Naive thymus-derived CD4-positive, alpha-beta T cell (primary cell): ENCODE data around the gene MRPL4. TPM values are rescaled to one million over a fixed set of nuclear protein-coding genes. Genes with fewer than 3 reads are reported as not detected.

Experiments
- ATAC-seq: fragments of 150-1000 bp; cut with Tn5 transposase; 2 replicates; pipeline ENCODE4 v1.10.0; 2021; ENCODE audit warnings: mild to moderate bottlenecking, moderate library complexity
- CTCF ChIA-PET: fragments of 350-600 bp; sonication (Branson Sonifier 250); formaldehyde crosslinking; loops from one replicate; lab custom pipeline; 2021; ENCODE audit warnings: antibody characterized with exemption; lab: Charles Lee
- POLR2A ChIA-PET: fragments of 350-600 bp; sonication (Branson Sonifier 250); formaldehyde crosslinking; loops from one replicate; lab custom pipeline; 2021; ENCODE audit warnings: antibody characterized with exemption, inconsistent platforms; lab: Charles Lee
- DNase-seq, 9 donors: peaks; one replicate each; pipeline versions ENCODE4 v3.0.0 to v3.0.0-alpha.2; 2020 to 2022; ENCODE audit warnings: mixed read lengths in 1 of 9
- H3K27ac ChIP-seq: one replicate; pipeline ENCODE4 v1.7.0; 2013; ENCODE audit warnings: mild to moderate bottlenecking, low read depth, low read length, moderate library complexity
- H3K27me3 ChIP-seq, 2 donors: one replicate each; pipeline ENCODE4 v1.7.0; 2013; ENCODE audit warnings: low read length in 2 of 2, mild to moderate bottlenecking in 2 of 2, moderate library complexity in 2 of 2; ENCODE audit not compliant: control insufficient read depth in 2 of 2, insufficient read depth in 2 of 2
- H3K36me3 ChIP-seq, 3 experiments: 1 replicate in 2 of 3; 2 replicates in 1 of 3; pipeline ENCODE4 v1.7.0; 2013; ENCODE audit warnings: low read length in 3 of 3, mild to moderate bottlenecking in 3 of 3, moderate library complexity in 1 of 3; ENCODE audit not compliant: insufficient read depth in 3 of 3, control insufficient read depth in 2 of 3
- H3K4me1 ChIP-seq, 2 donors: one replicate each; pipeline ENCODE4 v1.7.0; 2013; ENCODE audit warnings: low read length in 2 of 2, mild to moderate bottlenecking in 2 of 2, moderate library complexity in 1 of 2; ENCODE audit not compliant: control insufficient read depth in 2 of 2, insufficient read depth in 2 of 2
- H3K4me3 ChIP-seq: 2 replicates; pipeline ENCODE4 v1.7.0; 2013; ENCODE audit warnings: mild to moderate bottlenecking, low read length
- H3K9me3 ChIP-seq, 3 experiments: 1 replicate in 2 of 3; 2 replicates in 1 of 3; pipeline ENCODE4 v1.7.0; 2013; ENCODE audit warnings: low read length in 3 of 3; ENCODE audit not compliant: control insufficient read depth in 2 of 3
- H3K27ac Mint-ChIP-seq, 9 donors: one replicate each; pipeline ENCODE4 v1.8.0; 2020 to 2022; ENCODE audit warnings: mixed read lengths in 9 of 9, mild to moderate bottlenecking in 8 of 9, moderate library complexity in 5 of 9, inconsistent platforms in 2 of 9
- H3K27me3 Mint-ChIP-seq, 5 donors: one replicate each; pipeline ENCODE4 v1.8.0; 2021 to 2022; ENCODE audit warnings: mixed read lengths in 5 of 5, mild to moderate bottlenecking in 1 of 5
- H3K36me3 Mint-ChIP-seq, 5 donors: one replicate each; pipeline ENCODE4 v1.8.0; 2020 to 2022; ENCODE audit warnings: mixed read lengths in 5 of 5, mild to moderate bottlenecking in 3 of 5, inconsistent platforms in 1 of 5
- H3K4me1 Mint-ChIP-seq, 7 donors: one replicate each; pipeline ENCODE4 v1.8.0; 2020 to 2022; ENCODE audit warnings: mixed read lengths in 7 of 7, mild to moderate bottlenecking in 3 of 7, inconsistent platforms in 1 of 7
- H3K4me3 Mint-ChIP-seq, 10 donors: one replicate each; pipeline ENCODE4 v1.8.0; 2020 to 2022; ENCODE audit warnings: mild to moderate bottlenecking in 10 of 10, mixed read lengths in 10 of 10, moderate library complexity in 6 of 10, inconsistent platforms in 2 of 10
- H3K9me3 Mint-ChIP-seq, 11 donors: one replicate each; pipeline ENCODE4 v1.8.0; 2020 to 2022; ENCODE audit warnings: mixed read lengths in 11 of 11, mild to moderate bottlenecking in 4 of 11, inconsistent platforms in 1 of 11, moderate library complexity in 1 of 11
- intact Hi-C, 2 donors: fragments of 100-400 bp; cut with micrococcal nuclease; formaldehyde crosslinking; loops; one replicate each; pipeline ENCODE4 v1.15.1; 2023
- polyA plus RNA-seq, 2 donors: library from polyadenylated mRNA; unstranded; fragments of 300-500 nt; fragmentation: Illumina TruSeq; gene quantifications; one replicate each; pipeline ENCODE4 v1.2.3, GENCODE V29; 2021
- total RNA-seq, 6 experiments: library from RNA in 5 of 6; stranded (reverse) in 5 of 6; gene quantifications; 1 replicate in 5 of 6; 2 replicates in 1 of 6; pipeline ENCODE4 v1.2.3 and lab custom pipeline; 2021 to 2026

MRPL4 gene
- total and polyA plus RNA-seq, 7 experiments from 2014 or later: 24.9 to 70.5 (median 40.7) TPM

DNA sequence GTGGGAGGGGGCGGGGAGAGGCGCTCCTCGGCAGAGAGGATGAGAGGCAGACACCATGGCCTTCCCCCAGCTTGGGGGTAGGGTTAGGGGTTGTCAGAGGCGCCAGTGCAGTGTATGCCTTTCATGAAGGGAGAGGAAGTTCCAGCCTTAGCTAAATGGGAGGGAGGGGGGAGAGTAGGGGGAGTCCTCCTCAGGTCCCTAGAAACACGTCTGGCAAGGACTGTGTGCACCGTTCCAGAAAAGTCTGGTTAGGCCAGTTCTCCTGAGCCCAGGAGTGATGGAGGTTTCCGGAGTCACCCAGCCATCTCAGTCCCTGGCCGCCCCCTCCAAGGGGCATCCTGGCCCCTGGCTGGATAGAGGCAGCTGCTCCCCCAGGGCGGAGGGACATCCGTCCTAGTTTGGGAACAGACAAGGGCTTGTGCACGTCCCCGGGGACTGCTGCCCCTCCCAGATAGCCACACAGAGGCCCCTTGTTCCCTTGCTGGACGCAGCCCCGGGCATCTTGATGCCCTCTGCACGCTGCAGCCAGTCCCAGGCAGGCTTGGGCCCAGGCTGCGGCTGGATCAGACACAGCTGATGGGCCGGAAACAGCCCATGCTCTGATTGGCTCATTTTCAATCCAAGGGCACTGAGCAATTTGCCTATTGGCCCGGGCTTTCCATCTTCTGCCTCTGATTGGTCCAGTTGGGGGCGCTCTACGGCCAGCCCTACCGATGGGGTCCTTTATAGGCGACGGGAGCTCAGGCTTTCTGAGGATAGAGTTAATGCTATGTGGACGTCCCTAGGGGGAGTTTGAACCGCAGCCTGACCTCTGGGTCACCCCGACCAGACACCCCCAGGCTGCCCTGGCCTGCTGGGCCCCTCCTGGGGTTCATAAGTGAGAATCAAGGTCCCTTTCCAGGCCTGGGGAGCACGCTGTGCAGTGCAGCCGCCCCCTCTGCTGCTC is 24.7 kb upstream of the MRPL4 start:
- no peaks in the 10 kb centered on the region for H3K9me3 Mint-ChIP-seq
- H3K36me3 Mint-ChIP-seq: peaks cover 0 to 11% (median 5%) of the 10 kb centered on the region in 5 donors
- intact Hi-C loops: no loop called here
- peaks cover 7 to 28% (median 14%) of the 10 kb centered on the region in 7 donors for H3K4me1 Mint-ChIP-seq
- no peak overlapping the region for H3K27ac ChIP-seq
- H3K27ac Mint-ChIP-seq: no peak overlapping the region
- ATAC-seq: no peak
- no peak for DNase-seq
- H3K4me3 ChIP-seq: no peak overlapping the region
- no peaks in the 10 kb centered on the region for H3K9me3 ChIP-seq
- H3K36me3 ChIP-seq: peaks cover 0 to 17% (median 0%) of the 10 kb centered on the region in 3 experiments
- peaks cover 8 to 12% of the 10 kb centered on the region in 2 donors for H3K4me1 ChIP-seq
- ChIA-PET CTCF (interaction anchor here (1.2 to 5.1 kb wide), 2 partner anchors 23 to 32 kb away, joined by 3 to 44 read pairs; partner anchors contain the start of gene MRPL4), POLR2A (interaction anchor here (0.5 to 1.8 kb wide), 3 partner anchors 9 to 62 kb away, joined by 3 to 5 read pairs (median 5); no protein-coding TSS in a partner anchor)
- H3K27me3 ChIP-seq: no peaks in the 10 kb centered on the region
- no peak overlapping the region for H3K4me3 Mint-ChIP-seq
- no peaks in the 10 kb centered on the region for H3K27me3 Mint-ChIP-seq

DNA sequence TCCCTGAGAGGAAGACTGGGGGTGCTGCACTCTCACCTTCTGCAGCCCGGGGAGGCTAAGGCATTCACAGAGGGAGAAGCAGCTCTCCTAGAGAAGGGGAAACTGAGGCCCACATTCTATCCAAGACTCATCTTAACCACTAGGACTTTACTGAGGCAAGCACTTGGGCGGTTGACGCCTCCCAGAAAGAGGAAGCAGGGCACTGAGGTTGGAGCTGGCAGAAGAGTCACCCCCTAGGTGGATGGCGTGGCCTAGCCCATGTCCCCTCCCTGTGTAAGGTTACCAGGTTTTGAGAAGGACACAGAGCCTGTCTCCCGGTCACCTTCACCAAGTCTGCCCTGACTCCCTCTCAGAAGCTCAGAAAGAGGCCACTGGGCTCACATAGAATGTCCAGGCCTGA is 23.6 kb upstream of the MRPL4 start:
- Mint-ChIP-seq H3K27me3 (no peaks in the 10 kb centered on the region), H3K27ac (peak overlapping the region in 1 of 9 donors; percentile 57), H3K9me3 (no peaks in the 10 kb centered on the region), H3K4me1 (peaks cover 7 to 24% (median 14%) of the 10 kb centered on the region in 7 donors), H3K4me3 (peak overlapping the region in 2 of 10 donors; percentile 23 to 39), H3K36me3 (peaks cover 0 to 7% (median 4%) of the 10 kb centered on the region in 5 donors)
- Histone ChIP-seq H3K27me3 (no peaks in the 10 kb centered on the region), H3K4me3 (no peak overlapping the region), H3K4me1 (peaks cover 8 to 12% of the 10 kb centered on the region in 2 donors), H3K9me3 (no peaks in the 10 kb centered on the region), H3K27ac (no peak overlapping the region), H3K36me3 (peaks cover 0 to 17% (median 0%) of the 10 kb centered on the region in 3 experiments)
- no peak for DNase-seq
- ChIA-PET POLR2A (interaction anchor here (0.7 to 0.9 kb wide), 3 partner anchors 22 to 170 kb away, joined by 3 to 4 read pairs (median 3); no protein-coding TSS in a partner anchor), CTCF (interaction anchor here (0.9 to 5.1 kb wide), 2 partner anchors 21 to 38 kb away, joined by 3 to 44 read pairs; partner anchors contain the start of gene MRPL4)
- intact Hi-C loops: no loop called here
- no peak for ATAC-seq

GRCh38 chr19:10228920-10229319 is 23.1 kb upstream of the MRPL4 start:
- H3K4me3 Mint-ChIP-seq: peak overlapping the region in 9 of 10 donors; percentile 11 to 94 (median 64)
- peaks cover 7 to 24% (median 14%) of the 10 kb centered on the region in 7 donors for H3K4me1 Mint-ChIP-seq
- intact Hi-C loops: loop anchor here (1.0 kb wide), 1 partner anchor 21 kb away; no protein-coding TSS in a partner anchor
- POLR2A ChIA-PET: interaction anchor here (0.7 to 1.3 kb wide), 3 partner anchors 21 to 170 kb away, joined by 3 to 5 read pairs (median 4); no protein-coding TSS in a partner anchor
- H3K4me1 ChIP-seq: peaks cover 8 to 12% of the 10 kb centered on the region in 2 donors
- no peaks in the 10 kb centered on the region for H3K9me3 Mint-ChIP-seq
- CTCF ChIA-PET: interaction anchor here (0.9 to 5.1 kb wide), 3 partner anchors 21 to 43 kb away, joined by 3 to 44 read pairs (median 4); partner anchors contain the start of gene MRPL4
- H3K9me3 ChIP-seq: no peaks in the 10 kb centered on the region
- no peak overlapping the region for H3K27ac ChIP-seq
- H3K27me3 ChIP-seq: no peaks in the 10 kb centered on the region
- H3K36me3 ChIP-seq: peaks cover 0 to 14% (median 0%) of the 10 kb centered on the region in 3 experiments
- ATAC-seq (no peak), DNase-seq (peak in 7 of 9 donors; percentile 27 to 49 (median 45))
- H3K27me3 Mint-ChIP-seq: no peaks in the 10 kb centered on the region
- H3K4me3 ChIP-seq: no peak overlapping the region
- peak overlapping the region in 8 of 9 donors; percentile 36 to 80 (median 60) for H3K27ac Mint-ChIP-seq
- H3K36me3 Mint-ChIP-seq: peaks cover 0 to 6% (median 4%) of the 10 kb centered on the region in 5 donors

DNA sequence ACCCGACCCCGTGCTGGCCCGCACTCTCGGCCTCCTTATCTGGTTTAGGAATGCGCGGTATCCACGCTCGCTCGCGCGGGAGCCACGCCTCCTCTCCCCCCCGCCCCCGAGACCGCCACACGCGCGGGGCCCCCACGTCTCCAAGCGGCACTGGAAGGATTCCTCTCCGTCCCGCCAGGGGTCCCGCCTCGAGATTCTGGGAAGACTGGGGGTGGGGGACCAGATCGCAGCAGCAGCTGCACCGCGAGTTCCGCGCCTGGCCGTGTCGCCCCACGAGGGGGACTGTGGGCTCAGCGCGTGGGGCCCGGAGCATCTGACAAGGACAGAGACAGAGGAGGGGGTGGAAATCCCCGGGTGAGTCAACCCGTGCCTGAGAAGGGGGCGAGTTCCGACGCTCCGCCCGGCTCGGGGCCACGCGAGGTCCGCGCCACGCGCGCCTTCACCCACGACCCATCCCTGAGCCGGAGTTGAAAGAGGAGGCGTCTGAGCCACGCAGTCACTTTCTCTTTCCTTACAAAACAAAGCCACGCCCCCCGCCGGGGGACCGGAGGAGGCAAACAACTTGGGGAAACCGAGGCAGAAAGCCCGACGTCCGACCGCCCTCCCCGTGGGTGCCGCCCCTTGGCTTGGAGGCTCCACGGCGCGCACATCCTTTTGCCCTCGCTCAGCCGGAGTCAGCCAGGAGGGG is 21.7 kb upstream of the MRPL4 start:
- Histone ChIP-seq H3K27me3 (no peaks in the 10 kb centered on the region), H3K4me3 (peak overlapping the region; percentile 81), H3K4me1 (peaks cover 12% of the 10 kb centered on the region in 2 donors), H3K36me3 (peaks cover 0 to 9% (median 0%) of the 10 kb centered on the region in 3 experiments), H3K27ac (peak overlapping the region; percentile 94), H3K9me3 (no peaks in the 10 kb centered on the region)
- Mint-ChIP-seq H3K27ac (peak overlapping the region; percentile 28 to 89 (median 82)), H3K4me3 (peak overlapping the region; percentile 79 to 94 (median 88)), H3K36me3 (no peaks in the 10 kb centered on the region), H3K9me3 (no peaks in the 10 kb centered on the region), H3K4me1 (peaks cover 7 to 29% (median 19%) of the 10 kb centered on the region in 7 donors), H3K27me3 (no peaks in the 10 kb centered on the region)
- peak; percentile 79 for ATAC-seq
- POLR2A ChIA-PET: interaction anchor here (0.7 to 1.3 kb wide), 5 partner anchors 19 to 126 kb away, joined by 3 to 10 read pairs (median 5); partner anchors contain the start of gene MRPL4
- intact Hi-C loops: loop anchor here in 1 of 2 donors (2.0 kb wide), 1 partner anchor 36 kb away; the partner anchor contains the start of gene DNMT1
- CTCF ChIA-PET: interaction anchor here (5.1 kb wide), 1 partner anchor 20 kb away, joined by 44 read pairs; the partner anchor contains the start of gene MRPL4
- DNase-seq: peak in 8 of 9 donors; percentile 32 to 71 (median 41)

GRCh38 chr19:10230861-10231611 is 21.0 kb upstream of the MRPL4 start, which contains the start of gene S1PR2:
TSS of gene S1PR2 (minus strand) at chr19:10231331. CDS start at chr19:10224905, 6,426 bp downstream.
- Mint-ChIP-seq H3K27ac (peak within 1 kb of the TSS; percentile 80 to 89 (median 83)), H3K4me3 (peak within 1 kb of the TSS; percentile 79 to 94 (median 88)), H3K36me3 (no peaks in the 10 kb centered on the region), H3K27me3 (no peaks in the 10 kb centered on the region), H3K9me3 (no peaks in the 10 kb centered on the region), H3K4me1 (peaks cover 7 to 37% (median 24%) of the 10 kb centered on the region in 7 donors)
- Histone ChIP-seq H3K9me3 (no peaks in the 10 kb centered on the region), H3K4me1 (peaks cover 16 to 17% of the 10 kb centered on the region in 2 donors), H3K27ac (peak within 1 kb of the TSS; percentile 94), H3K36me3 (peaks cover 0 to 9% (median 0%) of the 10 kb centered on the region in 3 experiments), H3K27me3 (no peaks in the 10 kb centered on the region), H3K4me3 (peak within 1 kb of the TSS; percentile 81)
- CTCF ChIA-PET: interaction anchor here (8.0 kb wide), 1 partner anchor 19 kb away, joined by 52 read pairs; the partner anchor contains the start of gene MRPL4
- POLR2A ChIA-PET: interaction anchor here (1.0 to 1.3 kb wide), 3 partner anchors 18 to 48 kb away, joined by 3 to 10 read pairs (median 4); partner anchors contain the start of gene MRPL4
- peak; percentile 47 to 79 (median 56) for DNase-seq
- intact Hi-C loops: loop anchor here (1.0 to 2.0 kb wide), 2 partner anchors 36 to 37 kb away; partner anchors contain the start of gene DNMT1 (in 2 of the 2)
- ATAC-seq: peak; percentile 60
